A673 (cell line): ENCODE results near the gene ZNF837.

Experiments used
- EZH2 ChIP-seq: fragments of 200-600 bp; sonication (generic); IDR thresholded peaks from 2 replicates; pipeline ENCODE4 v1.6.1; 2017; ENCODE audit warnings: borderline replicate concordance, low read depth, mild to moderate bottlenecking, mixed read lengths, antibody characterized with exemption, low read length; ENCODE audit not compliant: poor library complexity, severe bottlenecking
- TF ChIP-seq, protein P1 (sequence below): fragments of 300-800, 200-600 bp; sonication (generic); conservative IDR thresholded peaks from 2 replicates; pipeline ENCODE4 v1.5.1; 2017; ENCODE audit warnings: low read depth, mild to moderate bottlenecking, antibody characterized with exemption, low read length, moderate library complexity, mixed read lengths

DNA sequence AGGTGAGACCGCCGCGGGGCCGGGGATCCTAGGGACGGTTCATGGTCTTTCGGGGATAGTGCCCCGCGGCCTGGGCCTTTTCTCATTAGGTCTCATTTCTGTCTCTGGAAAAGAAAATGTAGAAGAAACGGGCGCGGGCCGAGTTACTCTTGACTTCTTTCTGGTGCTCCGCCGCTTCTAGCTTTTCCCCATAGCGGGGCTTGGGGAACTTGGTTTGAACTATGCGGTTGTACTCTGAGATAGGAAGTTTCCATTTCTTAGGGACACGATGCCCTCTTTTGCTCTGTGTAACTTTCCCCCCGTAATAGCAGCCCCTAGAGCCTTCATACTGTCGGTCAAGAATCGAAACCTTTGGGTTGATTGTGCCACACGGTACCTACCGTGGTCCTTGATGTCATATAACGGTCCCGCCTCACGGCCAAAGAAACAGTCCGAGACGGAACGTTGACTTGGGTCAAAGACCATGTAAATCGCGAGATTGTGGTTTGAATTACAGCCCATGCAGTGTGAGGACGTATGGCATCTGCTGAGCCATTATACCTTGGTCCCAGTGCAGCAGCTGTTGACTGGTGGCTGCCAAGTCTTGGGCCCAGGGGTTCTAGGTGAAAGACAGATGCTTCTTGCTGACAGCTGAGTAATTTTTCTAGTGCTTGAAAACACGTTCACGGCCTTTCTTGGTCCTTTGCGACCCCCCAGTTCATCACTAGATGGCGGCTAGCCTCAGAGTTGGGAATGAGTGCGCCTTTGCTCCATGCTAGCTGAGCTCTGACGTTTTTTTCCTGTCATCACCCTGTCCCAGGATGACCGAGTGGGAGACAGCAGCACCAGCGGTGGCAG is 6.7 kb upstream of the ZNF837 start:
- TF ChIP-seq, protein P1, sequence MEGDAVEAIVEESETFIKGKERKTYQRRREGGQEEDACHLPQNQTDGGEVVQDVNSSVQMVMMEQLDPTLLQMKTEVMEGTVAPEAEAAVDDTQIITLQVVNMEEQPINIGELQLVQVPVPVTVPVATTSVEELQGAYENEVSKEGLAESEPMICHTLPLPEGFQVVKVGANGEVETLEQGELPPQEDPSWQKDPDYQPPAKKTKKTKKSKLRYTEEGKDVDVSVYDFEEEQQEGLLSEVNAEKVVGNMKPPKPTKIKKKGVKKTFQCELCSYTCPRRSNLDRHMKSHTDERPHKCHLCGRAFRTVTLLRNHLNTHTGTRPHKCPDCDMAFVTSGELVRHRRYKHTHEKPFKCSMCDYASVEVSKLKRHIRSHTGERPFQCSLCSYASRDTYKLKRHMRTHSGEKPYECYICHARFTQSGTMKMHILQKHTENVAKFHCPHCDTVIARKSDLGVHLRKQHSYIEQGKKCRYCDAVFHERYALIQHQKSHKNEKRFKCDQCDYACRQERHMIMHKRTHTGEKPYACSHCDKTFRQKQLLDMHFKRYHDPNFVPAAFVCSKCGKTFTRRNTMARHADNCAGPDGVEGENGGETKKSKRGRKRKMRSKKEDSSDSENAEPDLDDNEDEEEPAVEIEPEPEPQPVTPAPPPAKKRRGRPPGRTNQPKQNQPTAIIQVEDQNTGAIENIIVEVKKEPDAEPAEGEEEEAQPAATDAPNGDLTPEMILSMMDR, result no peak
- no peak for TF ChIP-seq EZH2
